ENCODE results near the gene FBXL20. TPM values are rescaled to one million over a fixed set of nuclear protein-coding genes. Genes with fewer than 3 reads are reported as not detected.
A peak's percentile ranks its signal among the peaks of the same experiment; 100 is the strongest.

The FBXL20 gene
- total RNA-seq, 1 donor from 2014 or later: 18.3 TPM

DNA sequence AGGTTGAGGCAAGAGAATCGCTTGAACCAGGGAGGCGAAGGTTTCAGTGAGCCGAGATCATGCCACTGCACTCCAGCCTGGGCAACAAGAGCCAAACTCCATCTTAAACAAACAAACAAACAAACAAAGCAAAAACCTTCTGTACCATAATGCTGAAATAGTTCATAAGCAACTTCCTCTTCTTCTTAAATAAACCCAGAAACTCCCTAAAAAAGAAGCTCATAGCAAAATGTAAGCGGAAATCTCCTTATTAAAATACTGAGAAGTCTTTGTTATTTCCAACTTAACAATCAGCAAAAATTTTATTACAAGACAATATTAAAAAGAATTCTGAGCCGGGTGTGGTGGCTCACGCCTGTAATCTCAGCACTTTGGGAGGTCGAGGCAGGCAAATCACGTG, 82.8 kb downstream of the FBXL20 start:
- peaks cover 2% of the 10 kb centered on the region for H3K36me3 Mint-ChIP-seq (ENCODE audit: low read depth, unreplicated experiment)
- H3K79me2 ChIP-seq (ENCODE audit: insufficient read depth, low read length): no peaks in the 10 kb centered on the region
- H3K4me1 ChIP-seq (ENCODE audit: insufficient read depth, low read length): no peaks in the 10 kb centered on the region
- H4K20me1 ChIP-seq (ENCODE audit: insufficient read depth, low read length): no peaks in the 10 kb centered on the region
- no peaks in the 10 kb centered on the region for H3K27me3 Mint-ChIP-seq (ENCODE audit: low read depth, unreplicated experiment)
- no peak overlapping the region for H3K4me3 Mint-ChIP-seq (ENCODE audit: unreplicated experiment)
- H3K9ac ChIP-seq (ENCODE audit: low read length): no peak overlapping the region
- DNase-seq (ENCODE audit: low read depth) (no peak), FAIRE-seq (no peak)
- no peak for TF ChIP-seq EZH2 (IDR thresholded peaks at IDR 0.05; ENCODE audit: insufficient read depth, low read length)
- TF ChIP-seq, protein P1, sequence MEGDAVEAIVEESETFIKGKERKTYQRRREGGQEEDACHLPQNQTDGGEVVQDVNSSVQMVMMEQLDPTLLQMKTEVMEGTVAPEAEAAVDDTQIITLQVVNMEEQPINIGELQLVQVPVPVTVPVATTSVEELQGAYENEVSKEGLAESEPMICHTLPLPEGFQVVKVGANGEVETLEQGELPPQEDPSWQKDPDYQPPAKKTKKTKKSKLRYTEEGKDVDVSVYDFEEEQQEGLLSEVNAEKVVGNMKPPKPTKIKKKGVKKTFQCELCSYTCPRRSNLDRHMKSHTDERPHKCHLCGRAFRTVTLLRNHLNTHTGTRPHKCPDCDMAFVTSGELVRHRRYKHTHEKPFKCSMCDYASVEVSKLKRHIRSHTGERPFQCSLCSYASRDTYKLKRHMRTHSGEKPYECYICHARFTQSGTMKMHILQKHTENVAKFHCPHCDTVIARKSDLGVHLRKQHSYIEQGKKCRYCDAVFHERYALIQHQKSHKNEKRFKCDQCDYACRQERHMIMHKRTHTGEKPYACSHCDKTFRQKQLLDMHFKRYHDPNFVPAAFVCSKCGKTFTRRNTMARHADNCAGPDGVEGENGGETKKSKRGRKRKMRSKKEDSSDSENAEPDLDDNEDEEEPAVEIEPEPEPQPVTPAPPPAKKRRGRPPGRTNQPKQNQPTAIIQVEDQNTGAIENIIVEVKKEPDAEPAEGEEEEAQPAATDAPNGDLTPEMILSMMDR (IDR thresholded peaks at IDR 0.05; ENCODE audit: insufficient read depth, low read depth, low read length): no peak
- H3K27ac Mint-ChIP-seq (ENCODE audit: unreplicated experiment): no peak overlapping the region
- H3K9me3 Mint-ChIP-seq (ENCODE audit: unreplicated experiment): no peaks in the 10 kb centered on the region
- no peak overlapping the region for H3K4me3 ChIP-seq (ENCODE audit: insufficient read depth, low read depth, low read length)
- no peak overlapping the region for H2AFZ ChIP-seq (ENCODE audit: low read depth, low read length)
- no peaks in the 10 kb centered on the region for H3K27me3 ChIP-seq (ENCODE audit: insufficient read depth, low read length)
- peaks cover 2% of the 10 kb centered on the region for H3K36me3 ChIP-seq (ENCODE audit: insufficient read depth, low read length)
- no peaks in the 10 kb centered on the region for H3K9me3 ChIP-seq (ENCODE audit: insufficient read depth, low read depth, low read length)
- H3K27ac ChIP-seq (ENCODE audit: low read depth, low read length): no peak overlapping the region
- no peak overlapping the region for H3K4me2 ChIP-seq (ENCODE audit: low read length)
- no peaks in the 10 kb centered on the region for H3K4me1 Mint-ChIP-seq (ENCODE audit: low read depth, unreplicated experiment)

DNA sequence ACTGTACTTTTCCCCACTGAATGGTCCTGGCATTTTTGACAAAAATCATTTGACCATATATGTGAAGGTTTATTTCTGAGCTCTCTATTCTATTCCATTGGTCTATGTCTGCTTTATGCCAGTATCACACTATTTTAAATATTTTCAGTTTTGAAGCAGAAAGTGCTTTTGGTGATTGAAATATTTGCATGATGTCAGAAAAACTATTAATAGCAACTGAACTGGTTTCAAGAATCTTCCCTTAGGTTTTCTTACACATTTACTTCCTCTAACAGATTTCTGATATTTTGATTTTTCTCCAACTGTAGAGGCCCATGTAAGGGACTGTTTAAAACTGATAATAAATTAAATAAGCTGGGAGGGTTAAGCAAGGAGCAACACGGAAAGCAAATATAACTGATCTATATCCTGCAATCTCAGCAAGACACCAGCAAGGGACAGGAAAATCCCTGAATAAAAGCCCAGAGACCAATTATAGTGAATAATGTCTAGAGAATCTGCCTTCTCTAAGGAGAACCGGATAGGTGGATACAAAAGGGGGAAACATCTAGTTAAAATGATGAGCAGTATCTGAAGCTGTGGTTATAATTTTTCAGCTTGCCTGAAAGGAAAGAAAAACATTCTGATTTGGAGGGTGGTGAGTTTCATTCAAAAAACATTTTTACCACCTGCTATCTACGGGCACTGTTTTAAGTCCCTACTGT, 94.8 kb downstream of the FBXL20 start:
- peak overlapping the region; percentile 41 for H3K9ac ChIP-seq (ENCODE audit: low read length)
- peaks cover 6% of the 10 kb centered on the region for H3K4me1 ChIP-seq (ENCODE audit: insufficient read depth, low read length)
- H3K27ac Mint-ChIP-seq (ENCODE audit: unreplicated experiment): no peak overlapping the region

More for the DNA sequence above, 94.8 kb downstream of the FBXL20 start:
- H3K4me2 ChIP-seq (ENCODE audit: low read length): peak overlapping the region; percentile 16
- no peaks in the 10 kb centered on the region for H3K36me3 ChIP-seq (ENCODE audit: insufficient read depth, low read length)
- H3K4me3 ChIP-seq (ENCODE audit: insufficient read depth, low read depth, low read length): no peak overlapping the region
- peak; percentile 23 for DNase-seq (ENCODE audit: low read depth)
- no peaks in the 10 kb centered on the region for H3K27me3 Mint-ChIP-seq (ENCODE audit: low read depth, unreplicated experiment)
- H3K36me3 Mint-ChIP-seq (ENCODE audit: low read depth, unreplicated experiment): peaks cover 1% of the 10 kb centered on the region
- H3K9me3 ChIP-seq (ENCODE audit: insufficient read depth, low read depth, low read length): no peaks in the 10 kb centered on the region
- H3K27me3 ChIP-seq (ENCODE audit: insufficient read depth, low read length): no peaks in the 10 kb centered on the region
- no peak overlapping the region for H3K4me3 Mint-ChIP-seq (ENCODE audit: unreplicated experiment)
- no peaks in the 10 kb centered on the region for H3K9me3 Mint-ChIP-seq (ENCODE audit: unreplicated experiment)
- TF ChIP-seq, protein P1 (IDR thresholded peaks at IDR 0.05; ENCODE audit: insufficient read depth, low read depth, low read length): no peak
- TF ChIP-seq EZH2 (IDR thresholded peaks at IDR 0.05; ENCODE audit: insufficient read depth, low read length): no peak
- no peaks in the 10 kb centered on the region for H4K20me1 ChIP-seq (ENCODE audit: insufficient read depth, low read length)
- H3K27ac ChIP-seq (ENCODE audit: low read depth, low read length): peak overlapping the region; percentile 35
- no peaks in the 10 kb centered on the region for H3K79me2 ChIP-seq (ENCODE audit: insufficient read depth, low read length)
- no peak for FAIRE-seq
- H3K4me1 Mint-ChIP-seq (ENCODE audit: low read depth, unreplicated experiment): peaks cover 15% of the 10 kb centered on the region
- H2AFZ ChIP-seq (ENCODE audit: low read depth, low read length): no peak overlapping the region

Measured in astrocyte (in vitro differentiated cells and primary cell).